ENCODE data around the gene SLTM. TPM values are rescaled to one million over a fixed set of nuclear protein-coding genes. Genes with fewer than 3 reads are reported as not detected.

Gene SLTM
- polyA plus RNA-seq, 1 of the 3 experiments (the other 2 are of a cell fraction): 54.3 TPM

DNA sequence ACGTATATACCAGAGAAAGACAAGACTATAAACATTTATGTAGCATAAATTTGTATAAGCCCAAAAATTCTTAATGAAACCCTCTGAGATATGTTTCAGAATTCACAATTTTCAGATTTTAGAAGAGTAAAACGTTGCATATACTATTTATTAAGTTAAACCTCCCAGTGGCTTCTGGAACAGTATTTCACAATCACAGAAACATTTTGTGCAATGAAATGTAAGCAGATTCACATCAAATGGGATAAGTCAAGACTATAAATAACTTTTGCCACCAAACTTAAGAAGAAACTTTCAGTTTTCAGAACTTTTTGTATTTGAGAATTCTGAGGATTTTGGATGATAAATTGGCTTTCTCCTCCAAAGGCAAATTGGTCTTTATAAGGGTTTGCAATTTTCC lies 9.2 kb downstream of the SLTM start (continued):
- TF ChIP-seq SMC3 (IDR thresholded peaks at IDR 0.05; ENCODE audit: low read depth, low read length) (no peak), ELF1 (IDR thresholded peaks at IDR 0.05) (no peak), NRF1 (IDR thresholded peaks at IDR 0.05; ENCODE audit: low read depth, low read length) (no peak), RXRA (IDR thresholded peaks at IDR 0.05; ENCODE audit: borderline replicate concordance, low read depth) (no peak), JUND (IDR thresholded peaks at IDR 0.05) (no peak), RFX5 (IDR thresholded peaks at IDR 0.05; ENCODE audit: low read length) (no peak), YY1 (IDR thresholded peaks at IDR 0.05; ENCODE audit: low read depth) (no peak)

DNA sequence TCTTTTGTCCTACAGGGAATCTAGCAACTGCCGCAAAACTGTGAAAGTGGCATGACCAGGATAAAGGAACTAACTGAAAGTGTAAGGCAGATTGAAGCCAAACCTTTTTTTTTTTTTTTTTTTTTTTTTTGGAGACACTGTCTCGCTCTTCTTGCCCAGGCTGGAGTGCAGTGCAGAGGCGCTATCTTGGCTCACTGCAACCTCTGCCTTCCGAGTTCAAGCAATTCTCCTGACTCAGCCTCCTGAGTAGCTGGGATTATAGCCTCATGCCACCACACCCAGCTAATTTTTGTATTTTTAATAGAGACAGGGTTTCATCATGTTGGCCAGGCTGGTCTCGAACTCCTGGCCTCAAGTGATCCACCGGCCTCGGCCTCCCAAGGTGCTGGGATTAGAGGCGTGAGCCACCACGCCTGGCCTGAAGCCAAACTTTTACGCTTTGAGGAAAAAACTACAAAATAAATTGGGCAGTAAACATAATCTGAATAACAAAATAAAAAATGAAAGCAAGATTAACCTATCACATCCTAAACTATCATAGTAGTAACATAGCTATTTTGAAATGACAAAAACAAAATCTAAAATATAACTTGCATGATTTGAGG lies 9.7 kb downstream of the SLTM start:
- peaks cover 98% of the 10 kb centered on the region for H3K79me2 ChIP-seq (ENCODE audit: insufficient read depth)
- CTCF ChIA-PET: interaction anchor here (0.6 to 0.7 kb wide), 2 partner anchors 162 to 559 kb away, joined by 3 read pairs; no protein-coding TSS in a partner anchor
- POLR2A ChIA-PET: interaction anchor here (0.7 kb wide), 1 partner anchor 18 kb away, joined by 5 read pairs; no protein-coding TSS in a partner anchor

DNA sequence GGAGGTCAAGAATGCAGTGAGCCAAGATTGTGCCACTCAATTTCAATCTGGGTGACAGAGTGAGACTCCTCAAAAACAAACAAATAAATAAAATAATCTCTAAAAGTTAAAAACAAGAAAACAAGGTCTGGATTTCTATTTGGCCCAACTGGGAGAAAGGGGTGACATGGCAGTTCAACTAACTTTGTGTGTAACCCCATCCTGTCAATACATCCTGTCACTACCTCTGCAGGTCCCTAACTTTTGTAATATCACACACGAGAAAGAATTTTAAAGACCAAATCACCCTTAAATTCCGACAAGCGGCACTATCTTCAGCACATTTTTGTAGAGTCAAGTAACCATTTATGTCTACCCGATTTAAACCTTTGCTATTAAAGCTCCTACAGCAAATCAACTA lies 10.2 kb downstream of the SLTM start:
- Histone ChIP-seq H3F3A (replicated peaks; ENCODE audit: insufficient read depth) (peaks cover 29% of the 10 kb centered on the region), H3K36me3 (replicated peaks in 1 of 2; ENCODE audit: control insufficient read depth in 1 of 2, insufficient read depth in 2 of 2, low read length in 1 of 2) (peaks cover 16 to 40% of the 10 kb centered on the region in 2 experiments), H3K27ac (ENCODE audit: low read depth in 2 of 2, low read length in 1 of 2) (no peak overlapping the region), H4K20me1 (ENCODE audit: insufficient read depth) (peaks cover 16% of the 10 kb centered on the region), H3K9me2 (no peaks in the 10 kb centered on the region), H3K79me2 (ENCODE audit: insufficient read depth) (peaks cover 98% of the 10 kb centered on the region), H3K27me3 (ENCODE audit: insufficient read depth) (no peaks in the 10 kb centered on the region), H3K9ac (no peak overlapping the region), H3K4me2 (no peak overlapping the region), H3K4me1 (ENCODE audit: control insufficient read depth in 1 of 2, insufficient read depth in 2 of 2, low read depth in 1 of 2, low read length in 1 of 2) (peaks cover 0 to 16% of the 10 kb centered on the region in 2 experiments; a peak in 1 of 4 replicates), H3K9me3 (no peaks in the 10 kb centered on the region), H2AFZ (ENCODE audit: low read depth) (no peak overlapping the region), H3K4me3 (ENCODE audit: low read depth in 2 of 2, low read length in 1 of 2) (no peak overlapping the region)
- ChIA-PET POLR2A (no interaction called here), CTCF (no interaction called here)
- 93% methylated on average over 4 of the region's 4 CpGs for WGBS (ENCODE audit: low lambda C conversion rate)
- TF ChIP-seq EZH2phosphoT487 (IDR thresholded peaks at IDR 0.05; ENCODE audit: borderline replicate concordance, low read depth): no peak
- no peak for TF ChIP-seq MXI1 (IDR thresholded peaks at IDR 0.05; ENCODE audit: low read depth, low read length)
- no peak for TF ChIP-seq NRF1 (IDR thresholded peaks at IDR 0.05; ENCODE audit: low read depth, low read length)
- no peak for TF ChIP-seq NFIC (IDR thresholded peaks at IDR 0.05; ENCODE audit: borderline replicate concordance)
- no peak for TF ChIP-seq CHD2 (IDR thresholded peaks at IDR 0.05; ENCODE audit: low read length, partially characterized antibody)
- TF ChIP-seq RXRA (IDR thresholded peaks at IDR 0.05; ENCODE audit: borderline replicate concordance, low read depth): no peak
- TF ChIP-seq TEAD4 (IDR thresholded peaks at IDR 0.05; ENCODE audit: borderline replicate concordance, insufficient read depth): no peak
- no peak for TF ChIP-seq RCOR1 (IDR thresholded peaks at IDR 0.05; ENCODE audit: low read length)
- TF ChIP-seq, protein P1, sequence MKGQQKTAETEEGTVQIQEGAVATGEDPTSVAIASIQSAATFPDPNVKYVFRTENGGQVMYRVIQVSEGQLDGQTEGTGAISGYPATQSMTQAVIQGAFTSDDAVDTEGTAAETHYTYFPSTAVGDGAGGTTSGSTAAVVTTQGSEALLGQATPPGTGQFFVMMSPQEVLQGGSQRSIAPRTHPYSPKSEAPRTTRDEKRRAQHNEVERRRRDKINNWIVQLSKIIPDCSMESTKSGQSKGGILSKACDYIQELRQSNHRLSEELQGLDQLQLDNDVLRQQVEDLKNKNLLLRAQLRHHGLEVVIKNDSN (IDR thresholded peaks at IDR 0.05; ENCODE audit: borderline replicate concordance, low read depth): no peak
- TF ChIP-seq YY1 (IDR thresholded peaks at IDR 0.05; ENCODE audit: low read depth): no peak
- no peak for TF ChIP-seq ELF1 (IDR thresholded peaks at IDR 0.05)
- TF ChIP-seq, protein P2, sequence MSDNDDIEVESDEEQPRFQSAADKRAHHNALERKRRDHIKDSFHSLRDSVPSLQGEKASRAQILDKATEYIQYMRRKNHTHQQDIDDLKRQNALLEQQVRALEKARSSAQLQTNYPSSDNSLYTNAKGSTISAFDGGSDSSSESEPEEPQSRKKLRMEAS (IDR thresholded peaks at IDR 0.05; ENCODE audit: low read depth): no peak
- no peak for TF ChIP-seq JUND (IDR thresholded peaks at IDR 0.05)
- TF ChIP-seq GABPA (IDR thresholded peaks at IDR 0.05; ENCODE audit: low read depth): no peak
- no peak for DNase-seq

More for the DNA sequence above, 9.7 kb downstream of the SLTM start:
- H3F3A ChIP-seq (replicated peaks; ENCODE audit: insufficient read depth): peaks cover 29% of the 10 kb centered on the region
- H3K27me3 ChIP-seq (ENCODE audit: insufficient read depth): no peaks in the 10 kb centered on the region
- no peak overlapping the region for H3K9ac ChIP-seq
- H3K27ac ChIP-seq (ENCODE audit: low read depth in 2 of 2, low read length in 1 of 2): peak overlapping the region in 1 of 2 experiments; percentile 41; a peak in 1 of 4 replicates
- TF ChIP-seq RFX5 (IDR thresholded peaks at IDR 0.05; ENCODE audit: low read length) (no peak), TAF1 (IDR thresholded peaks at IDR 0.05; ENCODE audit: borderline replicate concordance, low read depth, low read length) (no peak), EZH2phosphoT487 (IDR thresholded peaks at IDR 0.05; ENCODE audit: borderline replicate concordance, low read depth) (no peak), SMC3 (IDR thresholded peaks at IDR 0.05; ENCODE audit: low read depth, low read length) (no peak), MEF2A (IDR thresholded peaks at IDR 0.05; ENCODE audit: borderline replicate concordance, low read depth) (no peak), SIN3A (IDR thresholded peaks at IDR 0.05; ENCODE audit: borderline replicate concordance, low read depth, low read length) (no peak)
- TF ChIP-seq, protein P3, sequence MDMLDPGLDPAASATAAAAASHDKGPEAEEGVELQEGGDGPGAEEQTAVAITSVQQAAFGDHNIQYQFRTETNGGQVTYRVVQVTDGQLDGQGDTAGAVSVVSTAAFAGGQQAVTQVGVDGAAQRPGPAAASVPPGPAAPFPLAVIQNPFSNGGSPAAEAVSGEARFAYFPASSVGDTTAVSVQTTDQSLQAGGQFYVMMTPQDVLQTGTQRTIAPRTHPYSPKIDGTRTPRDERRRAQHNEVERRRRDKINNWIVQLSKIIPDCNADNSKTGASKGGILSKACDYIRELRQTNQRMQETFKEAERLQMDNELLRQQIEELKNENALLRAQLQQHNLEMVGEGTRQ (IDR thresholded peaks at IDR 0.05; ENCODE audit: borderline replicate concordance, low read depth, low read length): no peak
- no peak overlapping the region for H2AFZ ChIP-seq (ENCODE audit: low read depth)
- WGBS (ENCODE audit: low lambda C conversion rate): 93% methylated on average over 10 of the region's 10 CpGs
- peaks cover 0 to 13% of the 10 kb centered on the region in 2 experiments; a peak in 1 of 4 replicates for H3K4me1 ChIP-seq (ENCODE audit: control insufficient read depth in 1 of 2, insufficient read depth in 2 of 2, low read depth in 1 of 2, low read length in 1 of 2)
- H3K9me2 ChIP-seq: no peaks in the 10 kb centered on the region
- H3K9me3 ChIP-seq: no peaks in the 10 kb centered on the region
- H3K36me3 ChIP-seq (replicated peaks in 1 of 2; ENCODE audit: control insufficient read depth in 1 of 2, insufficient read depth in 2 of 2, low read length in 1 of 2): peaks cover 21 to 45% of the 10 kb centered on the region in 2 experiments
- no peak overlapping the region for H3K4me2 ChIP-seq
- peaks cover 16% of the 10 kb centered on the region for H4K20me1 ChIP-seq (ENCODE audit: insufficient read depth)
- DNase-seq: no peak
- no peak overlapping the region for H3K4me3 ChIP-seq (ENCODE audit: low read depth in 2 of 2, low read length in 1 of 2)
